Transverse colon (tissue), 4 donors: ENCODE results near the gene ZNF558. TPM values are rescaled to one million over a fixed set of nuclear protein-coding genes. Genes with fewer than 3 reads are reported as not detected.

Source experiments
- DNase-seq: peaks from one replicate; pipeline ENCODE4 v3.0.0-alpha.2; 2019
- H3K27ac ChIP-seq, 4 donors: fragments of 200-600 bp; sonication (generic); 2 replicates each; pipeline ENCODE4 v1.5.1; 2016 to 2018; ENCODE audit warnings: inconsistent platforms in 4 of 4
- H3K27me3 ChIP-seq: fragments of 200-600 bp; sonication (generic); 2 replicates; pipeline ENCODE4 v1.5.1; 2017; ENCODE audit warnings: inconsistent platforms
- H3K36me3 ChIP-seq, 4 donors: fragments of 200-600 bp; sonication (generic); 2 replicates each; pipeline ENCODE4 v1.5.1; 2017 to 2019; ENCODE audit warnings: inconsistent platforms in 4 of 4
- H3K4me1 ChIP-seq, 4 donors: fragments of 200-600 bp; sonication (generic); 2 replicates each; pipeline ENCODE4 v1.5.1; 2017 to 2020; ENCODE audit warnings: inconsistent platforms in 4 of 4
- H3K4me3 ChIP-seq, 4 donors: fragments of 200-600 bp; sonication (generic); 1 replicate in 1 of 4; 2 replicates in 3 of 4; pipeline versions ENCODE4 v1.5.1 to v1.6.1; 2017 to 2019; ENCODE audit warnings: inconsistent platforms in 4 of 4
- H3K9me3 ChIP-seq, 2 donors: fragments of 200-600 bp; sonication (generic); 2 replicates each; pipeline ENCODE4 v1.5.1; 2017 to 2019; ENCODE audit warnings: inconsistent platforms in 2 of 2
- EP300 ChIP-seq: sonication (generic); formaldehyde crosslinking; IDR thresholded peaks from one replicate; pipeline ENCODE4 v1.6.1; 2017; ENCODE audit warnings: antibody characterized with exemption, low read depth
- POLR2A ChIP-seq: fragments of 450-650 bp; IDR thresholded peaks from one replicate; pipeline ENCODE4 v1.6.1; 2016; ENCODE audit warnings: antibody characterized with exemption, mild to moderate bottlenecking, moderate library complexity
- POLR2AphosphoS5 ChIP-seq, 3 donors: sonication (generic); formaldehyde crosslinking; IDR thresholded peaks; one replicate each; pipeline ENCODE4 v1.6.1; 2016; ENCODE audit warnings: antibody characterized with exemption in 3 of 3
- WGBS, 2 donors: methylation state at CpG; one replicate each; pipeline ENCODE4 v1.1.5; 2018; ENCODE audit warnings: low coverage in 1 of 2; 5-methylcytosine and 5-hydroxymethylcytosine counted together
- in situ Hi-C, 4 donors: fragments of 200-750 bp; cut with MboI; loops; one replicate each; pipeline versions ENCODE4 v1.15.0 to v1.15.1; 2017; ENCODE audit warnings: low sequenced_read_pairs in 3 of 4, low pct_ligation_motif_present in 1 of 4, low pct_unique_long_range_greater_than_20kb in 1 of 4
- intact Hi-C: fragments of 100-400 bp; cut with DNase I; formaldehyde crosslinking; loops from one replicate; pipeline ENCODE4 v1.15.1; 2023; ENCODE audit warnings: low total_unique reads
- total RNA-seq, 4 donors: library from RNA; depleted of rRNA; stranded (reverse); fragments of >200 nt; gene quantifications; one replicate each; pipeline ENCODE4 v1.1.0, GENCODE V29; 2016
- TF ChIP-seq, protein P1 (sequence below), 5 experiments: fragments of 200-600 bp in 3 of 5; fragments of 450-650 bp in 2 of 5; sonication (generic) in 3 of 5; IDR thresholded peaks; 1 replicate in 2 of 5; 2 replicates in 3 of 5; pipeline ENCODE4 v1.5.1; 2016 to 2017; ENCODE audit warnings: antibody characterized with exemption in 5 of 5, inconsistent platforms in 3 of 5, mild to moderate bottlenecking in 2 of 5, moderate library complexity in 1 of 5

The ZNF558 gene
- 10 to 100 TPM; 17.2 to 77.6 (median 28.1) TPM for total RNA-seq

DNA sequence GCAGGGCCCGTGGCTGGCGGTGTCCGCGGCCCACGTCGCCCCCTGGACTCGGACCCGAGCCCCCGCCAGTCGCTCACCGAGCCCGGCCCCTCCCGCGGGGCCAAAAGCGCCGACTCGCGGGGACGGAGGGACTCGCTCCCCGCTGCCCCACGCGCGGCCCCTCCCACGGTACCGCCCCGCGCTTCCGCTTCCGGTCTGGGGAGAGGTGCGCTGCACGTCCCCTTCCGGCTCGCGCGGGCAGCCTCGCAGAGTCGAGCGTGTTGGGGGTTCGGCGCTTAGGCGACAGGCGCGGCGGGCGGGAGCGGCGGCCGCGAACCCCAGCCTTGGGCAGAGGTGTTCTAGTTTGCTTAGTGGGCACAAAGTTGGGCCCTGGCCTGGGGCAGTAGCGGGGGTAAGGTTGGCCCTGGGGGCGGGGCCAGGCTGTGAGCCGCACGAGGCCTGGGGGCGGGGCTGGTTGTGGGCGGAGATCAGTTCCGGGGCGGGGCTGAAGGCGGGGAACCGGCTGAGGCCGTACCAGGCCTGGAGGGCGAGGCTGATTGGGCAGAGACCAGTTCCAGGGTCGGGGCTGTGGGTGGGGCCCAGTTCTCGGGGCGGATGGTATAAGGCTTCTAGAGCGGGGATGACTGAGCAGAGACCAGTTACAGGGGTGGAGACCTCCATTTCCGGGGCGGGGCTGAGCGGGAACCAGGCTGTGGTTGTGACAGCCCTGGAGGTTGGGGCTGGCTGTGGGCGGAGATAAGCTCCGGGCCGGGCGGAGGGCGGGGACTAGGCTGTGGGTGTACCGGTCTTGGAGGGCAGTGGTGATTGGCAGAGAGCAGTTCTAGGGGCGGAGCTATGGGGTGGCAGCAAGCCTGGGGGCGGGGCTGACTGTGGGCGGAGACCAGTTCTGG lies at the start of gene ZNF558, which contains the start of gene MBD3L1:
ZNF558 (minus strand) TSS at position 173 of the 890 bp plus-strand sequence. CDS start 9,645 bp downstream, outside the sequence.
MBD3L1 (plus strand) TSS at position 246 of the 890 bp plus-strand sequence. CDS start 10,302 bp downstream, outside the sequence.
- peak within 1 kb of the TSS; percentile 88 to 99 (median 92) for H3K27ac ChIP-seq
- H3K9me3 ChIP-seq, result no peaks in the 10 kb centered on the region
- H3K4me3 ChIP-seq, result peak within 1 kb of the TSS; percentile 67 to 88 (median 84)
- H3K36me3 ChIP-seq, result no peaks in the 10 kb centered on the region
- no peaks in the 10 kb centered on the region for H3K27me3 ChIP-seq
- intact Hi-C loops (no loop called here), in situ Hi-C loops (no loop called here)
- TF ChIP-seq POLR2A (peak; percentile 87), POLR2AphosphoS5 (IDR thresholded peaks at IDR 0.05) (peak; percentile 64 to 94 (median 93)), EP300 (no peak)
- TF ChIP-seq, protein P1, sequence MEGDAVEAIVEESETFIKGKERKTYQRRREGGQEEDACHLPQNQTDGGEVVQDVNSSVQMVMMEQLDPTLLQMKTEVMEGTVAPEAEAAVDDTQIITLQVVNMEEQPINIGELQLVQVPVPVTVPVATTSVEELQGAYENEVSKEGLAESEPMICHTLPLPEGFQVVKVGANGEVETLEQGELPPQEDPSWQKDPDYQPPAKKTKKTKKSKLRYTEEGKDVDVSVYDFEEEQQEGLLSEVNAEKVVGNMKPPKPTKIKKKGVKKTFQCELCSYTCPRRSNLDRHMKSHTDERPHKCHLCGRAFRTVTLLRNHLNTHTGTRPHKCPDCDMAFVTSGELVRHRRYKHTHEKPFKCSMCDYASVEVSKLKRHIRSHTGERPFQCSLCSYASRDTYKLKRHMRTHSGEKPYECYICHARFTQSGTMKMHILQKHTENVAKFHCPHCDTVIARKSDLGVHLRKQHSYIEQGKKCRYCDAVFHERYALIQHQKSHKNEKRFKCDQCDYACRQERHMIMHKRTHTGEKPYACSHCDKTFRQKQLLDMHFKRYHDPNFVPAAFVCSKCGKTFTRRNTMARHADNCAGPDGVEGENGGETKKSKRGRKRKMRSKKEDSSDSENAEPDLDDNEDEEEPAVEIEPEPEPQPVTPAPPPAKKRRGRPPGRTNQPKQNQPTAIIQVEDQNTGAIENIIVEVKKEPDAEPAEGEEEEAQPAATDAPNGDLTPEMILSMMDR (IDR thresholded peaks at IDR 0.05), result peak in 4 of 5 experiments; percentile 15 to 40 (median 28)
- 5% methylated on average over 39 of the region's 78 CpGs; no CpG with 5 or more reads in 1 of the 2 donors for WGBS, 2 donors
- H3K4me1 ChIP-seq, result peaks cover 0 to 11% (median 6%) of the 10 kb centered on the region in 4 donors
- peak; percentile 98 for DNase-seq

GRCh38 chr19:8881512-8881911 lies 49.4 kb upstream of the ZNF558 start:
- no peak for DNase-seq
- intact Hi-C loops, result no loop called here
- TF ChIP-seq EP300, result no peak
- no peak for TF ChIP-seq POLR2AphosphoS5 (IDR thresholded peaks at IDR 0.05)
- TF ChIP-seq, protein P1 (IDR thresholded peaks at IDR 0.05), result no peak
- TF ChIP-seq POLR2A, result no peak

DNA sequence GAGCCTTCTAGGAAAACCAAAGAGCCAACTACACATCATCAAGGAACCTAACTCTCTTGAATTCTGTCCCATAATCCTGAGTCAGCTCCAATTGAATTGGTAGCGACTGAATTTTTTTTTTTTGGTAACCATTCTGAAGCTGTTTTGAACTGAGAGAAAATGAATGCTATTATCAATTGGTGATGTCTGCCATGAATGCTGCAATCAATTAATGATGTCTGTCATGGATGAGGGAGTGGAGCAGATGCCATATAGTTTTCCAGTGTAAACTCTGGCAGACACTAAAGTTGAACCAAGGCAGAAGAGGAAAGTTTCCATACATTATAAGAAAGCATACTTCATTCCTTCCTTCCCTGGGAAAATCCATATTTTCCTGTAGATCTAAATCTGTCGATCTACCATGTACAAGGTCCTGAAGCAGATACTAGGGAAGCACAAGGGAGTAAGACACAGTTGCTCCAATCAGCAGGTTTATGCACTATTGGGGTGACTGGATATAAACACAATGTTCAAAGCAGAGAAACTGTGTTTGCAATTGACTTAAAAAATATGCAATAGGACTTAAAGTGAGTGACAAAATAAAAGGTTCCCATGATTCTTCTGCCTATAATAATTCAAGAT lies 48.9 kb upstream of the ZNF558 start:
- Histone ChIP-seq H3K4me3 (no peak overlapping the region), H3K27ac (no peak overlapping the region), H3K9me3 (no peaks in the 10 kb centered on the region), H3K27me3 (no peaks in the 10 kb centered on the region), H3K36me3 (no peaks in the 10 kb centered on the region), H3K4me1 (no peaks in the 10 kb centered on the region)
- intact Hi-C loops (no loop called here), in situ Hi-C loops (no loop called here)
- TF ChIP-seq POLR2AphosphoS5 (IDR thresholded peaks at IDR 0.05) (no peak), EP300 (no peak), POLR2A (no peak)
- TF ChIP-seq, protein P1 (IDR thresholded peaks at IDR 0.05), result no peak
- 61 to 74% methylated on average over 2 of the region's 2 CpGs for WGBS, 2 donors
- no peak for DNase-seq

More at GRCh38 chr19:8881512-8881911, 49.4 kb upstream of the ZNF558 start:
- Histone ChIP-seq H3K4me3 (no peak overlapping the region), H3K27ac (no peak overlapping the region), H3K9me3 (no peaks in the 10 kb centered on the region), H3K27me3 (no peaks in the 10 kb centered on the region), H3K4me1 (no peaks in the 10 kb centered on the region), H3K36me3 (no peaks in the 10 kb centered on the region)
- in situ Hi-C loops, result no loop called here
